OCI-LY1 (cell line): ENCODE measurements around the gene IL10.

Experiments used
- H2AFZ ChIP-seq: fragments of 200-600 bp; sonication (generic), shearing (Covaris generic); 2 replicates; pipeline ENCODE4 v1.6.0; 2014; ENCODE audit warnings: antibody characterized with exemption, mild to moderate bottlenecking, low read length
- H3F3A ChIP-seq: fragments of 200-600 bp; sonication (generic), shearing (Covaris generic); 2 replicates; pipeline ENCODE4 v1.6.0; 2014; ENCODE audit warnings: mild to moderate bottlenecking, antibody characterized with exemption, low read length, moderate library complexity; ENCODE audit not compliant: insufficient read depth
- H3K27ac ChIP-seq: fragments of 200-600 bp; sonication (generic); 2 replicates; pipeline ENCODE4 v1.5.1; 2014; ENCODE audit warnings: low read length, mixed run types, mild to moderate bottlenecking, low read depth; ENCODE audit not compliant: poor library complexity, severe bottlenecking
- H3K27me3 ChIP-seq: fragments of 200-600 bp; sonication (generic); 2 replicates; pipeline ENCODE4 v1.6.0; 2014; ENCODE audit warnings: antibody characterized with exemption, mild to moderate bottlenecking, low read length, moderate library complexity; ENCODE audit not compliant: insufficient read depth
- H3K36me3 ChIP-seq: fragments of 200-600 bp; sonication (generic); 2 replicates; pipeline ENCODE4 v1.6.1; 2014; ENCODE audit warnings: mild to moderate bottlenecking, antibody characterized with exemption, low read length, moderate library complexity, mixed read lengths; ENCODE audit not compliant: insufficient read depth
- H3K4me1 ChIP-seq: fragments of 200-600 bp; sonication (generic); 2 replicates; pipeline ENCODE4 v1.5.1; 2014; ENCODE audit warnings: mild to moderate bottlenecking, low read length, moderate library complexity; ENCODE audit not compliant: insufficient read depth, severe bottlenecking
- H3K4me2 ChIP-seq: fragments of 200-600 bp; sonication (generic), shearing (Covaris generic); 2 replicates; pipeline ENCODE4 v1.6.1; 2014; ENCODE audit warnings: low read length
- H3K4me3 ChIP-seq: fragments of 200-600 bp; sonication (generic); 2 replicates; pipeline ENCODE4 v1.5.1; 2014; ENCODE audit warnings: low read length, low read depth, mild to moderate bottlenecking, mixed read lengths; ENCODE audit not compliant: poor library complexity, severe bottlenecking
- H3K79me2 ChIP-seq: fragments of 200-600 bp; shearing (Covaris generic); 2 replicates; pipeline ENCODE4 v1.6.1; 2016; ENCODE audit warnings: mixed run types, low read length, mixed read lengths; ENCODE audit not compliant: insufficient read depth
- H3K9ac ChIP-seq: fragments of 200-600 bp; sonication (generic), shearing (Covaris generic); 2 replicates; pipeline ENCODE4 v1.6.1; 2014; ENCODE audit warnings: mild to moderate bottlenecking, low read length, mixed read lengths
- H3K9me2 ChIP-seq: fragments of 200-600 bp; sonication (generic), shearing (Covaris generic); 2 replicates; pipeline ENCODE4 v1.6.1; 2014; ENCODE audit warnings: low read depth, mild to moderate bottlenecking, low read length, mixed read lengths
- H3K9me3 ChIP-seq: fragments of 200-600 bp; shearing (Covaris generic); 2 replicates; pipeline ENCODE4 v1.6.1; 2014; ENCODE audit warnings: low read length, mixed read lengths
- H4K20me1 ChIP-seq: fragments of 200-600 bp; sonication (generic), shearing (Covaris generic); 2 replicates; pipeline ENCODE4 v1.6.0; 2016; ENCODE audit warnings: mild to moderate bottlenecking, low read length; ENCODE audit not compliant: insufficient read depth
- CTCF ChIP-seq: fragments of 200-600 bp; sonication (generic), shearing (Covaris generic); IDR thresholded peaks from 2 replicates; pipeline ENCODE4 v1.5.1; 2017; ENCODE audit warnings: mild to moderate bottlenecking, antibody characterized with exemption, low read length, moderate library complexity, mixed read lengths
- EZH2 ChIP-seq: fragments of 200-600 bp; sonication (generic), shearing (Covaris generic); IDR thresholded peaks from 2 replicates; pipeline ENCODE4 v1.8.0; 2017; ENCODE audit warnings: borderline replicate concordance, mixed run types, mild to moderate bottlenecking, antibody characterized with exemption, low read length, moderate library complexity, mixed read lengths

The IL10 gene

GRCh38 chr1:206798384-206798996 is 26.2 kb upstream of the IL10 start:
- Histone ChIP-seq H3K27ac (no peak overlapping the region), H3K4me1 (peaks cover 16% of the 10 kb centered on the region), H3K27me3 (no peaks in the 10 kb centered on the region), H3K4me3 (no peak overlapping the region), H3K79me2 (no peaks in the 10 kb centered on the region), H2AFZ (no peak overlapping the region), H3K9ac (no peak overlapping the region), H3K9me2 (no peaks in the 10 kb centered on the region), H3K9me3 (no peaks in the 10 kb centered on the region), H3K36me3 (no peaks in the 10 kb centered on the region), H3F3A (no peaks in the 10 kb centered on the region), H3K4me2 (no peak overlapping the region), H4K20me1 (no peaks in the 10 kb centered on the region)
- no peak for TF ChIP-seq CTCF
- no peak for TF ChIP-seq EZH2

- TF ChIP-seq EZH2 (no peak), CTCF (peak; percentile 83)
- H3K4me1 ChIP-seq: peaks cover 16% of the 10 kb centered on the region
- no peak overlapping the region for H3K9ac ChIP-seq
- no peak overlapping the region for H2AFZ ChIP-seq
- H3K79me2 ChIP-seq: no peaks in the 10 kb centered on the region
- no peaks in the 10 kb centered on the region for H3K36me3 ChIP-seq
- no peak overlapping the region for H3K4me3 ChIP-seq
- H4K20me1 ChIP-seq: no peaks in the 10 kb centered on the region
- H3K4me2 ChIP-seq: no peak overlapping the region
- H3K9me3 ChIP-seq: no peaks in the 10 kb centered on the region
- no peaks in the 10 kb centered on the region for H3F3A ChIP-seq
- H3K27ac ChIP-seq: no peak overlapping the region
- H3K27me3 ChIP-seq: no peaks in the 10 kb centered on the region
- no peaks in the 10 kb centered on the region for H3K9me2 ChIP-seq
Observed at GRCh38 chr1:206797534-206798383, 25.5 kb upstream of the IL10 start.

GRCh38 chr1:206796981-206797402 is 24.7 kb upstream of the IL10 start:
- Histone ChIP-seq H3K4me2 (no peak overlapping the region), H3K4me1 (peaks cover 17% of the 10 kb centered on the region), H3K27ac (no peak overlapping the region), H3K27me3 (no peaks in the 10 kb centered on the region), H3K9me3 (no peaks in the 10 kb centered on the region), H2AFZ (no peak overlapping the region), H3F3A (no peaks in the 10 kb centered on the region), H3K4me3 (no peak overlapping the region), H3K9me2 (no peaks in the 10 kb centered on the region), H4K20me1 (no peaks in the 10 kb centered on the region), H3K36me3 (no peaks in the 10 kb centered on the region), H3K9ac (no peak overlapping the region), H3K79me2 (no peaks in the 10 kb centered on the region)
- no peak for TF ChIP-seq CTCF
- no peak for TF ChIP-seq EZH2
